Nephron progenitor cell (in vitro differentiated cells): Measurements from ENCODE around the gene NRG2.

Experiments used
- DNase-seq: peaks from one replicate; pipeline ENCODE4 v3.0.0; 2021
- H3K27ac Mint-ChIP-seq: 2 replicates; pipeline ENCODE4 v1.8.0; 2021; ENCODE audit warnings: mild to moderate bottlenecking, moderate library complexity, mixed read lengths
- H3K27me3 Mint-ChIP-seq: 2 replicates; pipeline ENCODE4 v1.8.0; 2021; ENCODE audit warnings: mild to moderate bottlenecking, low read depth, mixed read lengths; ENCODE audit not compliant: poor library complexity
- H3K36me3 Mint-ChIP-seq: 2 replicates; pipeline ENCODE4 v1.8.0; 2021; ENCODE audit warnings: low read depth, mixed read lengths
- H3K4me1 Mint-ChIP-seq: 2 replicates; pipeline ENCODE4 v1.8.0; 2021; ENCODE audit warnings: mixed read lengths
- H3K4me3 Mint-ChIP-seq: 2 replicates; pipeline ENCODE4 v1.8.0; 2021; ENCODE audit warnings: mild to moderate bottlenecking, moderate library complexity, mixed read lengths
- H3K9me3 Mint-ChIP-seq: 2 replicates; pipeline ENCODE4 v1.8.0; 2021; ENCODE audit warnings: mild to moderate bottlenecking, moderate library complexity, mixed read lengths
- CTCF ChIP-seq: fragments of 200-600 bp; sonication (generic); IDR thresholded peaks from 2 replicates; pipeline ENCODE4 v1.5.0; 2021; ENCODE audit warnings: antibody characterized with exemption

The NRG2 gene

DNA sequence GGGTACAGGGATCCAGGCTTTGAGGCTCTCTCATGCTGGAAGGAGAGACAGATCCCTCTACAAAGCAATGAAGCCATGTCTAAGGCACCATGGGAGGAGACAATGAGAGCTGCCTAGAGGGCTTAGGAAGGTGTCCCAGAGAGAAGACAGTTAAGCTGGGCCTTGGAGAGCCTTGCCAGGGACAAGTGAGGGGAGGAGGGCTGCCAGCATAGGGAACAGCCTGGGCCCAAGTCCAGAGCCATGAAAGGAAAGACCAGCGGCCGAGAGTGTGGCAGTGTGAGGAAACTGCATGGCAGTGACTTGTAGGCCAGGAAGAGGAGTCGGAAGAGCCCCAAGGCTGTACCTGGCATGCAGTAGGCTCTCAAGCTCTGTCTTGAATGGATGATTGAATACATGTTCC lies 159.0 kb downstream of the NRG2 start:
- TF ChIP-seq CTCF: no peak
- Mint-ChIP-seq H3K9me3 (no peaks in the 10 kb centered on the region), H3K4me1 (peaks cover 28% of the 10 kb centered on the region), H3K4me3 (no peak overlapping the region), H3K27ac (no peak overlapping the region), H3K36me3 (no peaks in the 10 kb centered on the region), H3K27me3 (peaks cover 27% of the 10 kb centered on the region)
- no peak for DNase-seq

- no peaks in the 10 kb centered on the region for H3K36me3 Mint-ChIP-seq
- H3K4me3 Mint-ChIP-seq: no peak overlapping the region
- H3K27ac Mint-ChIP-seq: no peak overlapping the region
- peaks cover 29% of the 10 kb centered on the region for H3K4me1 Mint-ChIP-seq
- DNase-seq: no peak
- no peaks in the 10 kb centered on the region for H3K9me3 Mint-ChIP-seq
- no peak for TF ChIP-seq CTCF
- H3K27me3 Mint-ChIP-seq: peaks cover 22% of the 10 kb centered on the region
These were observed 160.0 kb downstream of the NRG2 start for GRCh38 chr5:139882961-139883539.

DNA sequence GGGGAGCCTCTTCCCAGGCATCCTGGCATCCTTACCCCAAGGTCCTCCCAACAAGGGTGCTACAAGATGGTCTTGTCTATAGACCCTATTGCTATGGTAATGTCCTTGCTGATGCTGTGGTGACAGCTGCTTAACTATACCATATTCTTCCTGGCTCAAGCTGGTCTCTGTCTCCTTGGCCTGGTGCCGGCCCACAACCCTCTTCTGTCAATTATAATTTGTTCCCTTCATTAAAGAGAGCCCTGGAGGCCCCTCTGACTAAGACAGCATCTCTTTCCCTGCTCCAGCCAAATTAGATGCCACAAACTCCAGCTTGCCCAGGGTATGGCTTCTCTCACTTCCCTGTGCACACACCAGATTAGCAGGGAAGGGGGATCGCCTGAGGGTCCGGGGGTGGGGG lies 160.8 kb downstream of the NRG2 start:
- TF ChIP-seq CTCF: no peak

GRCh38 chr5:139881143-139881733 lies 161.9 kb downstream of the NRG2 start:
- H3K27ac Mint-ChIP-seq: no peak overlapping the region
- H3K4me3 Mint-ChIP-seq: no peak overlapping the region
- H3K4me1 Mint-ChIP-seq: peaks cover 29% of the 10 kb centered on the region
- no peak for DNase-seq
- H3K27me3 Mint-ChIP-seq: peaks cover 17% of the 10 kb centered on the region
- peaks cover under 1% of the 10 kb centered on the region for H3K9me3 Mint-ChIP-seq
- H3K36me3 Mint-ChIP-seq: no peaks in the 10 kb centered on the region
- no peak for TF ChIP-seq CTCF

More for the DNA sequence above, 160.8 kb downstream of the NRG2 start:
- Mint-ChIP-seq H3K36me3 (no peaks in the 10 kb centered on the region), H3K27me3 (peaks cover 19% of the 10 kb centered on the region), H3K4me1 (peaks cover 29% of the 10 kb centered on the region), H3K27ac (no peak overlapping the region), H3K4me3 (no peak overlapping the region), H3K9me3 (no peaks in the 10 kb centered on the region)
- no peak for DNase-seq

- Mint-ChIP-seq H3K27ac (no peak overlapping the region), H3K9me3 (peaks cover 7% of the 10 kb centered on the region), H3K27me3 (peaks cover 18% of the 10 kb centered on the region), H3K4me3 (no peak overlapping the region), H3K36me3 (peaks cover 1% of the 10 kb centered on the region), H3K4me1 (peaks cover 29% of the 10 kb centered on the region)
- no peak for TF ChIP-seq CTCF
- DNase-seq: no peak
These were observed 162.5 kb downstream of the NRG2 start for GRCh38 chr5:139880416-139881142.
